ENCODE results near the gene DCHS2. TPM values are rescaled to one million over a fixed set of nuclear protein-coding genes. Genes with fewer than 3 reads are reported as not detected.

DCHS2 gene
- total RNA-seq, 1 donor: under 0.01 TPM

GRCh38 chr4:154456240-154456639 is 35.4 kb downstream of the DCHS2 start:
- DNase-seq (ENCODE audit: low read depth): no peak
- no peak overlapping the region for H3K4me3 ChIP-seq (ENCODE audit: low read depth, low read length)
- no peak for TF ChIP-seq CTCF (IDR thresholded peaks at IDR 0.05; ENCODE audit: insufficient read depth, low read depth, low read length)

- TF ChIP-seq CTCF (IDR thresholded peaks at IDR 0.05; ENCODE audit: insufficient read depth, low read depth, low read length): no peak
- DNase-seq (ENCODE audit: low read depth): no peak
- H3K4me3 ChIP-seq (ENCODE audit: low read depth, low read length): no peak overlapping the region
These were observed 36.5 kb downstream of the DCHS2 start for GRCh38 chr4:154455111-154455510.

GRCh38 chr4:154454710-154455109 is 36.9 kb downstream of the DCHS2 start:
- TF ChIP-seq CTCF (IDR thresholded peaks at IDR 0.05; ENCODE audit: insufficient read depth, low read depth, low read length): no peak
- DNase-seq (ENCODE audit: low read depth): no peak
- no peak overlapping the region for H3K4me3 ChIP-seq (ENCODE audit: low read depth, low read length)

GRCh38 chr4:154452798-154453346 is 38.7 kb downstream of the DCHS2 start:
- no peak for DNase-seq (ENCODE audit: low read depth)
- no peak overlapping the region for H3K4me3 ChIP-seq (ENCODE audit: low read depth, low read length)
- TF ChIP-seq CTCF (IDR thresholded peaks at IDR 0.05; ENCODE audit: insufficient read depth, low read depth, low read length): no peak

GRCh38 chr4:154450966-154451365 is 40.6 kb downstream of the DCHS2 start:
- no peak for TF ChIP-seq CTCF (IDR thresholded peaks at IDR 0.05; ENCODE audit: insufficient read depth, low read depth, low read length)
- no peak for DNase-seq (ENCODE audit: low read depth)
- no peak overlapping the region for H3K4me3 ChIP-seq (ENCODE audit: low read depth, low read length)

- no peak for TF ChIP-seq CTCF (IDR thresholded peaks at IDR 0.05; ENCODE audit: insufficient read depth, low read depth, low read length)
- no peak overlapping the region for H3K4me3 ChIP-seq (ENCODE audit: low read depth, low read length)
- DNase-seq (ENCODE audit: low read depth): no peak
These were observed 46.6 kb downstream of the DCHS2 start for GRCh38 chr4:154444958-154445357.

- no peak for TF ChIP-seq CTCF (IDR thresholded peaks at IDR 0.05; ENCODE audit: insufficient read depth, low read depth, low read length)
- DNase-seq (ENCODE audit: low read depth): no peak
These were observed 49.6 kb downstream of the DCHS2 start for GRCh38 chr4:154441982-154442381.

More at GRCh38 chr4:154441982-154442381, 49.6 kb downstream of the DCHS2 start:
- no peak overlapping the region for H3K4me3 ChIP-seq (ENCODE audit: low read depth, low read length)

Measured in fibroblast of villous mesenchyme (primary cell).